GM12878 (cell line): ENCODE data around the gene IFNAR1. TPM values are rescaled to one million over a fixed set of nuclear protein-coding genes. Genes with fewer than 3 reads are reported as not detected.

Experiments
- ATAC-seq: fragments of 200-7000 bp; cut with Tn5 transposase; 3 replicates; pipeline ENCODE4 v1.9.1; 2020; ENCODE audit warnings: mild to moderate bottlenecking, moderate library complexity
- BruUV-seq: library from RNA; stranded (reverse); fragments of 400-500 nt; replicated peaks from 2 replicates; lab custom pipeline; 2021; lab: Mats Ljungman, UMichigan
- CTCF ChIA-PET: fragments of 300-600 bp; sonication (Branson Sonifier 250); formaldehyde crosslinking; extraction: SDS; loops from one replicate; lab custom pipeline; 2021; ENCODE audit warnings: inconsistent platforms; lab: Yijun Ruan, JAX
- POLR2A ChIA-PET: fragments of 350-600 bp; formaldehyde crosslinking; extraction: SDS; loops from one replicate; lab custom pipeline; 2021; ENCODE audit warnings: inconsistent platforms; lab: Charles Lee
- RAD21 ChIA-PET: fragments of 300-600 bp; sonication (Branson Sonifier 250); formaldehyde crosslinking; loops from one replicate; lab custom pipeline; 2023; ENCODE audit warnings: antibody characterized with exemption; ENCODE audit not compliant: unreplicated experiment; lab: Charles Lee
- SMC1A ChIA-PET: fragments of 300-600 bp; sonication (Branson Sonifier 250); formaldehyde crosslinking; loops from one replicate; lab custom pipeline; 2023; ENCODE audit not compliant: unreplicated experiment, uncharacterized antibody; lab: Charles Lee
- DNase-seq: peaks from one replicate; pipeline ENCODE4 v3.0.0-alpha.2; 2011; ENCODE audit warnings: low read depth, low spot score
- FAIRE-seq: peaks from 3 replicates; lab custom pipeline; 2011; peaks lifted over from hg19 to GRCh38; lab: Jason Lieb, UNC
- H2AFZ ChIP-seq: 2 replicates; pipeline ENCODE4 v1.6.0; 2011; ENCODE audit warnings: low read depth, low read length, control low read depth; ENCODE audit not compliant: control insufficient read depth
- H3K27ac ChIP-seq: 2 replicates; pipeline ENCODE4 v1.5.1; 2011; ENCODE audit warnings: control low read depth; ENCODE audit not compliant: control insufficient read depth, insufficient read depth
- H3K27me3 ChIP-seq, 2 experiments: replicated peaks in 1 of 2; 2 replicates each; pipeline versions ENCODE4 v1.6.0 to v1.6.1; 2011; ENCODE audit warnings: low read length in 1 of 2; ENCODE audit not compliant: control insufficient read depth in 2 of 2, insufficient read depth in 2 of 2
- H3K36me3 ChIP-seq, 2 experiments: 2 replicates each; pipeline ENCODE4 v1.5.1; 2011; ENCODE audit warnings: low read length in 1 of 2; ENCODE audit not compliant: control insufficient read depth in 2 of 2, insufficient read depth in 2 of 2
- H3K4me1 ChIP-seq: 2 replicates; pipeline ENCODE4 v1.6.1; 2011; ENCODE audit warnings: mild to moderate bottlenecking, low read length, moderate library complexity, mixed read lengths; ENCODE audit not compliant: control insufficient read depth, insufficient read depth
- H3K4me2 ChIP-seq: 2 replicates; pipeline ENCODE4 v1.6.0; 2011; ENCODE audit warnings: control low read depth; ENCODE audit not compliant: control insufficient read depth, insufficient read depth
- H3K4me3 ChIP-seq: fragments of 200-600 bp; sonication (generic); 2 replicates; pipeline ENCODE4 v1.5.1; 2016
- H3K79me2 ChIP-seq: 2 replicates; pipeline ENCODE4 v1.6.0; 2011; ENCODE audit warnings: low read length; ENCODE audit not compliant: control insufficient read depth, insufficient read depth
- H3K9ac ChIP-seq: 2 replicates; pipeline ENCODE4 v1.8.0; 2011; ENCODE audit warnings: low read length, control low read depth, mixed read lengths; ENCODE audit not compliant: control insufficient read depth, insufficient read depth
- H3K9me3 ChIP-seq: replicated peaks from 3 replicates; pipeline ENCODE4 v1.5.1; 2011; ENCODE audit warnings: mild to moderate bottlenecking, low read length; ENCODE audit not compliant: control insufficient read depth, insufficient read depth
- H4K20me1 ChIP-seq: 2 replicates; pipeline ENCODE4 v1.6.0; 2011; ENCODE audit not compliant: control insufficient read depth, insufficient read depth
- PBX3 ChIP-seq: IDR thresholded peaks from 2 replicates; pipeline ENCODE4 v1.6.1; 2011; ENCODE audit warnings: mild to moderate bottlenecking, low read depth, low read length, moderate library complexity; ENCODE audit not compliant: insufficient replicate concordance
- RCOR1 ChIP-seq: conservative IDR thresholded peaks from 2 replicates; pipeline ENCODE4 v1.6.1; 2012; ENCODE audit warnings: low read depth, low read length, improper control_type of control experiment
- SUPT20H ChIP-seq: IDR thresholded peaks from 2 replicates; pipeline ENCODE4 v1.6.1; 2011; ENCODE audit warnings: low read depth, mild to moderate bottlenecking, low read length, moderate library complexity, borderline replicate concordance; ENCODE audit not compliant: control insufficient read depth
- TBL1XR1 ChIP-seq: IDR thresholded peaks from 2 replicates; pipeline ENCODE4 v1.6.1; 2012; ENCODE audit warnings: low read depth, low read length, improper control_type of control experiment
- ZBTB4 ChIP-seq: fragments of 450-650 bp; formaldehyde crosslinking; IDR thresholded peaks from 2 replicates; pipeline ENCODE4 v1.4.0; 2022; ENCODE audit warnings: mild to moderate bottlenecking, moderate library complexity
- WGBS: methylation state at CpG from one replicate; pipeline ENCODE4 v1.1.6; 2016; ENCODE audit warnings: low lambda C conversion rate; ENCODE audit not compliant: insufficient replicate concordance, insufficient coverage; ENCODE audit errors: missing lambda C conversion rate; 5-methylcytosine and 5-hydroxymethylcytosine counted together
- in situ Hi-C: fragments of 300-500 bp; cut with MboI; formaldehyde crosslinking; loops from 9 replicates; pipeline ENCODE4 v1.14.3; 2018; ENCODE audit warnings: mixed read lengths
- intact Hi-C: fragments of 100-400 bp; cut with micrococcal nuclease; formaldehyde crosslinking; loops from one replicate; pipeline ENCODE4 v1.14.2; 2022; ENCODE audit not compliant: unreplicated experiment
- polyA plus RNA-seq, 11 experiments: library from polyadenylated mRNA; depleted of rRNA in 4 of 11; unstranded in 6 of 11; stranded (reverse) in 5 of 11; fragments of >200 nt; fragmentation: Nextera tagmentation in 4 of 11; fragmentation: Illumina TruSeq in 1 of 11; extraction: Ambion mirVana in 4 of 11; extraction: Trizol in 1 of 11; gene quantifications; 1 replicate in 1 of 11; 2 replicates in 10 of 11; pipeline versions ENCODE4 v1.2.1 to v1.2.3, GENCODE V29; 2011 to 2016; ENCODE audit warnings: inconsistent platforms in 2 of 11, missing spikeins in 2 of 11, low read depth in 1 of 11
- total RNA-seq, 4 experiments: library from RNA; depleted of rRNA in 3 of 4; stranded (reverse); fragments of >200 nt in 3 of 4; fragmentation: Illumina TruSeq in 1 of 4; extraction: Trizol in 1 of 4; gene quantifications; 2 replicates each; pipeline versions ENCODE4 v1.2.1 to v1.2.3, GENCODE V29; 2013 to 2021

Gene IFNAR1
- total and polyA plus RNA-seq, 10 of the 15 experiments (the other 5 are each of a cell fraction or from before 2014, with no cell fraction given): 12.0 to 62.4 (median 24.6) TPM

- POLR2A ChIA-PET: no interaction called here
- Histone ChIP-seq H4K20me1 (no peaks in the 10 kb centered on the region), H3K9ac (no peak overlapping the region), H3K4me3 (no peak overlapping the region), H3K36me3 (no peaks in the 10 kb centered on the region), H3K4me1 (peaks cover 29% of the 10 kb centered on the region), H3K27me3 (no peaks in the 10 kb centered on the region), H3K4me2 (no peak overlapping the region), H3K9me3 (no peaks in the 10 kb centered on the region), H3K27ac (no peak overlapping the region), H3K79me2 (no peaks in the 10 kb centered on the region), H2AFZ (no peak overlapping the region)
- peak; percentile 11; the same call in 1 of the 3 replicates for ATAC-seq
- no peak for FAIRE-seq
- no TSS peak for BruUV-seq
- intact Hi-C loops: no loop called here
- CTCF ChIA-PET: interaction anchor here (0.6 to 1.5 kb wide), 2 partner anchors 59 to 60 kb away, joined by 3 to 4 read pairs; no protein-coding TSS in a partner anchor
- no peak for TF ChIP-seq ZBTB4
- TF ChIP-seq PBX3: no peak
- TF ChIP-seq RCOR1: no peak
- TF ChIP-seq SUPT20H: no peak
- TF ChIP-seq TBL1XR1: no peak
- SMC1A ChIA-PET: no interaction called here
- DNase-seq: no peak
- in situ Hi-C loops: no loop called here
- WGBS: 75% methylated on average over 7 of the region's 7 CpGs
- RAD21 ChIA-PET: no interaction called here
Observed at GRCh38 chr21:33302796-33303195, 22.0 kb upstream of the IFNAR1 start.
